IPS-18a (cell line): Measurements from ENCODE around the gene CYP1A1.

Source experiments
- H3K27ac ChIP-seq: one replicate; pipeline ENCODE4 v1.5.1; 2013; ENCODE audit warnings: low read length
- H3K27me3 ChIP-seq: one replicate; pipeline ENCODE4 v1.6.1; 2013; ENCODE audit warnings: mild to moderate bottlenecking, low read length; ENCODE audit not compliant: control insufficient read depth, insufficient read depth
- H3K36me3 ChIP-seq: one replicate; pipeline ENCODE4 v1.6.1; 2013; ENCODE audit warnings: low read depth, low read length; ENCODE audit not compliant: control insufficient read depth
- H3K4me1 ChIP-seq: one replicate; pipeline ENCODE4 v1.6.1; 2013; ENCODE audit warnings: low read depth, low read length; ENCODE audit not compliant: control insufficient read depth
- H3K4me3 ChIP-seq: one replicate; pipeline ENCODE4 v1.5.1; 2013; ENCODE audit warnings: low read length
- H3K9ac ChIP-seq: one replicate; pipeline ENCODE4 v1.6.1; 2013; ENCODE audit warnings: mild to moderate bottlenecking, low read length, moderate library complexity
- H3K9me3 ChIP-seq: one replicate; pipeline ENCODE4 v1.6.1; 2013; ENCODE audit warnings: low read depth, low read length; ENCODE audit not compliant: control insufficient read depth

CYP1A1 gene

GRCh38 chr15:74680456-74680855 is 44.9 kb downstream of the CYP1A1 start:
- Histone ChIP-seq H3K27ac (no peak overlapping the region), H3K27me3 (no peaks in the 10 kb centered on the region), H3K9me3 (no peaks in the 10 kb centered on the region), H3K36me3 (peaks cover under 1% of the 10 kb centered on the region), H3K4me1 (no peaks in the 10 kb centered on the region), H3K9ac (no peak overlapping the region), H3K4me3 (no peak overlapping the region)

GRCh38 chr15:74676801-74677200 is 48.5 kb downstream of the CYP1A1 start:
- H3K9me3 ChIP-seq = no peaks in the 10 kb centered on the region
- no peak overlapping the region for H3K4me3 ChIP-seq
- no peaks in the 10 kb centered on the region for H3K27me3 ChIP-seq
- H3K27ac ChIP-seq = no peak overlapping the region
- H3K9ac ChIP-seq = no peak overlapping the region
- H3K36me3 ChIP-seq = peaks cover 18% of the 10 kb centered on the region
- H3K4me1 ChIP-seq = no peaks in the 10 kb centered on the region

- H3K27ac ChIP-seq = no peak overlapping the region
- no peaks in the 10 kb centered on the region for H3K4me1 ChIP-seq
- no peak overlapping the region for H3K9ac ChIP-seq
- no peaks in the 10 kb centered on the region for H3K27me3 ChIP-seq
- H3K9me3 ChIP-seq = no peaks in the 10 kb centered on the region
- no peak overlapping the region for H3K4me3 ChIP-seq
- peaks cover 29% of the 10 kb centered on the region for H3K36me3 ChIP-seq
These were observed 51.2 kb downstream of the CYP1A1 start for GRCh38 chr15:74674161-74674560.

GRCh38 chr15:74669627-74670026 is 55.7 kb downstream of the CYP1A1 start:
- no peak overlapping the region for H3K9ac ChIP-seq
- peaks cover 29% of the 10 kb centered on the region for H3K36me3 ChIP-seq
- H3K9me3 ChIP-seq = no peaks in the 10 kb centered on the region
- H3K4me3 ChIP-seq = no peak overlapping the region
- H3K4me1 ChIP-seq = no peaks in the 10 kb centered on the region
- no peak overlapping the region for H3K27ac ChIP-seq
- no peaks in the 10 kb centered on the region for H3K27me3 ChIP-seq
